Tibial nerve (tissue), 4 donors: ENCODE results near the gene STEAP1B.

ENCODE experiments used
- EP300 ChIP-seq, 2 donors: sonication (generic); formaldehyde crosslinking; IDR thresholded peaks; one replicate each; pipeline ENCODE4 v1.6.1; 2017; ENCODE audit warnings: antibody characterized with exemption in 2 of 2, mild to moderate bottlenecking in 1 of 2
- POLR2A ChIP-seq, 2 donors: fragments of 450-650 bp; IDR thresholded peaks; one replicate each; pipeline ENCODE4 v1.6.1; 2017; ENCODE audit warnings: antibody characterized with exemption in 2 of 2, mild to moderate bottlenecking in 2 of 2, moderate library complexity in 2 of 2
- TF ChIP-seq, protein P1 (sequence below), 5 experiments: fragments of 200-600 bp in 3 of 5; fragments of 450-650 bp in 2 of 5; sonication (generic) in 3 of 5; IDR thresholded peaks; one replicate each; pipeline ENCODE4 v1.5.1; 2016 to 2019; ENCODE audit warnings: antibody characterized with exemption in 5 of 5, mild to moderate bottlenecking in 3 of 5, moderate library complexity in 2 of 5

DNA sequence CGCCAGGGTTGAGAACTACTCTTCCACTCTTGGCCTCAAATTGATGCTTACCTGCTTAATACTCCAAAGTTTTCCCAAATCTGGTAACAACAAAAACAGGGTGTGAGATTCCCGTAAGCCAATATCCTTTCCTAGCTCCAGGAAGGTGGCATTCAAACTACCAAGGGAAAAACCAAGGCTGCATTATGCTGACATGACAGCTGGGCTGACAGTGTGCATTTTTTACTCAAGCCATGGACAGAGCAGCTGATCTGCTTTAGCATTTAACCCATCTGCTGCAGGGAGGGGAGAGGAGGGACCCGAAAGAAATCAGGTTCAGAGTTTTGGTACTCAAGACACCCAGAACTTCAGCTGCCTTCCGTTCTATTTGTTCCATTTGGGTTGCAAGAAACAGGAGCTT is 93.3 kb downstream of the STEAP1B start:
- TF ChIP-seq, protein P1, sequence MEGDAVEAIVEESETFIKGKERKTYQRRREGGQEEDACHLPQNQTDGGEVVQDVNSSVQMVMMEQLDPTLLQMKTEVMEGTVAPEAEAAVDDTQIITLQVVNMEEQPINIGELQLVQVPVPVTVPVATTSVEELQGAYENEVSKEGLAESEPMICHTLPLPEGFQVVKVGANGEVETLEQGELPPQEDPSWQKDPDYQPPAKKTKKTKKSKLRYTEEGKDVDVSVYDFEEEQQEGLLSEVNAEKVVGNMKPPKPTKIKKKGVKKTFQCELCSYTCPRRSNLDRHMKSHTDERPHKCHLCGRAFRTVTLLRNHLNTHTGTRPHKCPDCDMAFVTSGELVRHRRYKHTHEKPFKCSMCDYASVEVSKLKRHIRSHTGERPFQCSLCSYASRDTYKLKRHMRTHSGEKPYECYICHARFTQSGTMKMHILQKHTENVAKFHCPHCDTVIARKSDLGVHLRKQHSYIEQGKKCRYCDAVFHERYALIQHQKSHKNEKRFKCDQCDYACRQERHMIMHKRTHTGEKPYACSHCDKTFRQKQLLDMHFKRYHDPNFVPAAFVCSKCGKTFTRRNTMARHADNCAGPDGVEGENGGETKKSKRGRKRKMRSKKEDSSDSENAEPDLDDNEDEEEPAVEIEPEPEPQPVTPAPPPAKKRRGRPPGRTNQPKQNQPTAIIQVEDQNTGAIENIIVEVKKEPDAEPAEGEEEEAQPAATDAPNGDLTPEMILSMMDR (IDR thresholded peaks at IDR 0.05): no peak
- TF ChIP-seq POLR2A (IDR thresholded peaks at IDR 0.05) (no peak), EP300 (IDR thresholded peaks at IDR 0.05) (no peak)
